ENCODE measurements around the gene ZNF670.

DNA sequence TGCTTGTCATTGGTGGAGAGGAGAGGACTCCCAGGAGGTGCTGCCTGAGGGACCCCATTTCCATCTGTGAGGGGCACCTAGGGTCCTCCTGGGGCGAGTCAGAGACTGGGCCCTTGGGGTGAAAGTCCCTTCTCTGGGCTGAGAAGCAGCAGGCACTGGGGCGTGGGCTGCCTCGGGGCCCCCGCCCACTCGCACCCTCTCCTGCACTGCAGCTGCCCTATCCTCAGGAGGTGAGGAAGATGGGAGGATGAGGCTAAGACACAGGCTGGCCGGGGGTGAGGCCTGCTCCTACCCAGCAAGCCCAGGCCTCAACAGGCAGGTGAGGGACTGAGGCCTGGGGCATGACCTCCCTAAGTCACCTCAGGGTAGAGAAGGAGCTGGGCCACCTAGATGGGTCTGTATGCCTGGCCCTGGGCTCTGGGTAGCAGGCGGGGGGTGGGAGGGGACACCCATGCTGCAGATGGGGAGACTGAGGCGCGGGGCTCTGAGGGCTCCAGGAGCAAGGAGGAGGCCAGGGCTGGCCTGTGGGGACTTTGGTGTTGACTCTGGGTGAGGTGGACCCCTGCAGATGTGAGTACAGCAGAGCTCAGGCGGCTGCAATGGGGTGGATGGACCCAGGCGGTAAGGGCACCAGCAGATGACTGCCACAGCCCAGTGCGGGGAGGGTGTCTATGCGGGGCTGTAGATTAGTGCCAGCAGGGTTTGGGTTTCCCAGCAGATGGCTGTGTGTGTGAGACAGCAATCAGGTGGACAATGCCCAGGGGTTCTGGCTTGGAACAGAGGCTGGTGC lies 35.9 kb upstream of the ZNF670 start:
- TF ChIP-seq, protein P1, sequence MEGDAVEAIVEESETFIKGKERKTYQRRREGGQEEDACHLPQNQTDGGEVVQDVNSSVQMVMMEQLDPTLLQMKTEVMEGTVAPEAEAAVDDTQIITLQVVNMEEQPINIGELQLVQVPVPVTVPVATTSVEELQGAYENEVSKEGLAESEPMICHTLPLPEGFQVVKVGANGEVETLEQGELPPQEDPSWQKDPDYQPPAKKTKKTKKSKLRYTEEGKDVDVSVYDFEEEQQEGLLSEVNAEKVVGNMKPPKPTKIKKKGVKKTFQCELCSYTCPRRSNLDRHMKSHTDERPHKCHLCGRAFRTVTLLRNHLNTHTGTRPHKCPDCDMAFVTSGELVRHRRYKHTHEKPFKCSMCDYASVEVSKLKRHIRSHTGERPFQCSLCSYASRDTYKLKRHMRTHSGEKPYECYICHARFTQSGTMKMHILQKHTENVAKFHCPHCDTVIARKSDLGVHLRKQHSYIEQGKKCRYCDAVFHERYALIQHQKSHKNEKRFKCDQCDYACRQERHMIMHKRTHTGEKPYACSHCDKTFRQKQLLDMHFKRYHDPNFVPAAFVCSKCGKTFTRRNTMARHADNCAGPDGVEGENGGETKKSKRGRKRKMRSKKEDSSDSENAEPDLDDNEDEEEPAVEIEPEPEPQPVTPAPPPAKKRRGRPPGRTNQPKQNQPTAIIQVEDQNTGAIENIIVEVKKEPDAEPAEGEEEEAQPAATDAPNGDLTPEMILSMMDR (IDR thresholded peaks at IDR 0.05), result no peak
- no peak for TF ChIP-seq EP300 (IDR thresholded peaks at IDR 0.05)
- TF ChIP-seq POLR2AphosphoS5 (IDR thresholded peaks at IDR 0.05), result no peak
- TF ChIP-seq POLR2A (IDR thresholded peaks at IDR 0.05), result no peak

Data from suprapubic skin (tissue), 4 donors.